A549 (cell line): ENCODE data around the gene TPRKB. TPM values are rescaled to one million over a fixed set of nuclear protein-coding genes. Genes with fewer than 3 reads are reported as not detected.
A peak's percentile ranks its signal among the peaks of the same experiment; 100 is the strongest.

ENCODE experiments used
- ATAC-seq, 2 experiments: fragments of 200-7000 bp in 1 of 2; fragments of >200 bp in 1 of 2; cut with Nextera tagmentation in 1 of 2; cut with Tn5 transposase in 1 of 2; 3 replicates each; pipeline versions ENCODE4 v1.8.0 to v1.9.1; 2018 to 2020; ENCODE audit warnings: mild to moderate bottlenecking in 1 of 2, moderate library complexity in 1 of 2
- CTCF ChIA-PET: fragments of 300-600 bp; sonication (Branson Sonifier 250); formaldehyde crosslinking; extraction: SDS; loops from one replicate; lab custom pipeline; 2021; ENCODE audit warnings: antibody characterized with exemption, inconsistent platforms; lab: Yijun Ruan, JAX
- POLR2A ChIA-PET: fragments of 350-600 bp; formaldehyde crosslinking; extraction: SDS; loops from one replicate; lab custom pipeline; 2021; ENCODE audit warnings: antibody characterized with exemption, inconsistent platforms; lab: Yijun Ruan, JAX
- DNase-seq, 2 experiments: peaks; one replicate each; pipeline versions ENCODE4 v3.0.0 to v3.0.0-alpha.2; 2011 to 2016; ENCODE audit warnings: low read depth in 1 of 2, low spot score in 1 of 2
- FAIRE-seq: peaks from 2 replicates; lab custom pipeline; 2011; peaks lifted over from hg19 to GRCh38; lab: Jason Lieb, UNC
- H3K27ac ChIP-seq, 2 experiments: fragments of >200 bp; sonication (Bioruptor Twin); formaldehyde crosslinking; 3 replicates each; pipeline ENCODE4 v1.5.1; 2016 to 2017
- H3K4me1 ChIP-seq: fragments of >200 bp; sonication (Bioruptor Twin); formaldehyde crosslinking; 3 replicates; pipeline ENCODE4 v1.6.1; 2016
- H3K4me2 ChIP-seq: fragments of >200 bp; sonication (Bioruptor Twin); formaldehyde crosslinking; 3 replicates; pipeline ENCODE4 v1.6.1; 2016
- H3K4me3 ChIP-seq: fragments of >200 bp; sonication (Bioruptor Twin); formaldehyde crosslinking; 3 replicates; pipeline ENCODE4 v1.5.1; 2016
- H3K9me3 ChIP-seq: fragments of >200 bp; sonication (Bioruptor Twin); formaldehyde crosslinking; 3 replicates; pipeline ENCODE4 v1.6.1; 2016
- BHLHE40 ChIP-seq: IDR thresholded peaks from 2 replicates; pipeline ENCODE4 v1.6.1; 2012; ENCODE audit warnings: low read depth, low read length, inconsistent platforms
- CBX2 ChIP-seq: fragments of 200-600 bp; sonication (generic); IDR thresholded peaks from 2 replicates; pipeline ENCODE4 v1.6.1; 2016; ENCODE audit warnings: low read depth, mild to moderate bottlenecking, borderline replicate concordance
- CHD2 ChIP-seq: fragments of 150-350 bp; IDR thresholded peaks from 2 replicates; pipeline ENCODE4 v1.6.1; 2014; ENCODE audit warnings: low read length; ENCODE audit not compliant: partially characterized antibody
- CHD4 ChIP-seq: fragments of 200-600 bp; sonication (generic); IDR thresholded peaks from 2 replicates; pipeline ENCODE4 v1.6.1; 2016; ENCODE audit warnings: antibody characterized with exemption, mild to moderate bottlenecking, borderline replicate concordance
- EHF ChIP-seq: fragments of 250-450 bp; sonication (Bioruptor Pico); IDR thresholded peaks from 2 replicates; pipeline ENCODE4 v1.5.0; 2020; ENCODE audit warnings: mild to moderate bottlenecking
- EHMT2 ChIP-seq: fragments of 200-600 bp; sonication (generic); IDR thresholded peaks from 2 replicates; pipeline ENCODE4 v1.6.1; 2016; ENCODE audit warnings: antibody characterized with exemption, low read depth, mild to moderate bottlenecking, moderate library complexity
- EP300 ChIP-seq, 2 experiments: fragments of >200 bp; sonication (Bioruptor Twin); formaldehyde crosslinking; IDR thresholded peaks; 2 replicates in 1 of 2; 3 replicates in 1 of 2; pipeline ENCODE4 v1.6.1; 2016 to 2017
- GATA3 ChIP-seq: IDR thresholded peaks from 2 replicates; pipeline ENCODE4 v1.6.1; 2012; ENCODE audit warnings: borderline replicate concordance
- HDAC2 ChIP-seq: fragments of 200-600 bp; sonication (generic); IDR thresholded peaks from 2 replicates; pipeline ENCODE4 v1.6.1; 2016
- HOXA7 ChIP-seq: fragments of 250-450 bp; sonication (Bioruptor Pico); IDR thresholded peaks from 2 replicates; pipeline ENCODE4 v1.5.0; 2020; ENCODE audit warnings: mild to moderate bottlenecking, moderate library complexity
- HOXB5 ChIP-seq: fragments of 250-450 bp; sonication (Bioruptor Pico); IDR thresholded peaks from 2 replicates; pipeline ENCODE4 v1.5.0; 2020; ENCODE audit warnings: mild to moderate bottlenecking, moderate library complexity
- JUN ChIP-seq, 2 experiments: fragments of >200 bp; sonication (Bioruptor Twin); formaldehyde crosslinking; IDR thresholded peaks; 2 replicates in 1 of 2; 3 replicates in 1 of 2; pipeline ENCODE4 v1.6.1; 2016 to 2017
- JUNB ChIP-seq: fragments of >200 bp; sonication (Bioruptor Twin); formaldehyde crosslinking; IDR thresholded peaks from 2 replicates; pipeline ENCODE4 v1.6.1; 2016
- KDM5A ChIP-seq: fragments of 200-600 bp; sonication (generic); IDR thresholded peaks from 2 replicates; pipeline ENCODE4 v1.6.1; 2016; ENCODE audit warnings: antibody characterized with exemption, mild to moderate bottlenecking
- MAFK ChIP-seq: fragments of 450-650 bp; IDR thresholded peaks from 2 replicates; pipeline ENCODE4 v1.6.1; 2014; ENCODE audit not compliant: partially characterized antibody
- NFE2L2 ChIP-seq: fragments of 150-350 bp; conservative IDR thresholded peaks from 2 replicates; pipeline ENCODE4 v1.6.1; 2014; ENCODE audit warnings: low read length
- POLR2AphosphoS2 ChIP-seq: conservative IDR thresholded peaks from 2 replicates; pipeline ENCODE4 v1.6.1; 2012; ENCODE audit warnings: low read length, improper control_type of control experiment, inconsistent platforms
- RFX5 ChIP-seq: fragments of 450-650 bp; IDR thresholded peaks from 2 replicates; pipeline ENCODE4 v1.7.1; 2014; ENCODE audit warnings: antibody characterized with exemption, mild to moderate bottlenecking, moderate library complexity
- SMC3 ChIP-seq: fragments of >200 bp; sonication (Bioruptor Twin); formaldehyde crosslinking; IDR thresholded peaks from 3 replicates; pipeline ENCODE4 v1.6.1; 2018; ENCODE audit warnings: inconsistent platforms
- SREBF2 ChIP-seq: fragments of 450-650 bp; IDR thresholded peaks from 2 replicates; pipeline ENCODE4 v1.6.1; 2014; ENCODE audit warnings: mild to moderate bottlenecking, moderate library complexity
- TP53 ChIP-seq: fragments of 250-450 bp; sonication (Bioruptor Pico); IDR thresholded peaks from 2 replicates; pipeline ENCODE4 v1.5.0; 2021; ENCODE audit warnings: mild to moderate bottlenecking, moderate library complexity
- WGBS: methylation state at CpG from one replicate; pipeline ENCODE4 v1.1.6; 2017; ENCODE audit errors: missing lambda C conversion rate; 5-methylcytosine and 5-hydroxymethylcytosine counted together
- polyA plus RNA-seq, 4 experiments: library from polyadenylated mRNA; depleted of rRNA in 3 of 4; stranded (reverse); fragments of >200 nt; fragmentation: RNase III in 1 of 4; extraction: RNeasy Plus Mini Kit Qiagen cat#74134 plus additional on column Dnase treatment in 1 of 4; gene quantifications; 2 replicates in 3 of 4; 3 replicates in 1 of 4; pipeline ENCODE4 v1.2.3, GENCODE V29; 2011 to 2017
- TF ChIP-seq, protein P1 (sequence below): fragments of >200 bp; sonication (Bioruptor Twin); formaldehyde crosslinking; IDR thresholded peaks from 3 replicates; pipeline ENCODE4 v1.5.1; 2016
- TF ChIP-seq, protein P2 (sequence below): fragments of 200-600 bp; sonication (generic); IDR thresholded peaks from 2 replicates; pipeline ENCODE4 v1.6.1; 2016; ENCODE audit warnings: antibody characterized with exemption, mild to moderate bottlenecking, moderate library complexity
- TF ChIP-seq, protein P3 (sequence below): IDR thresholded peaks from 2 replicates; pipeline ENCODE4 v1.6.1; 2012
- TF ChIP-seq, protein P4 (sequence below): IDR thresholded peaks from 2 replicates; pipeline ENCODE4 v1.6.1; 2012; ENCODE audit warnings: low read depth, borderline replicate concordance

Gene TPRKB
- polyA plus RNA-seq, 2 of the 4 experiments (the other 2 are of a cell fraction), result 115 to 144 TPM

DNA sequence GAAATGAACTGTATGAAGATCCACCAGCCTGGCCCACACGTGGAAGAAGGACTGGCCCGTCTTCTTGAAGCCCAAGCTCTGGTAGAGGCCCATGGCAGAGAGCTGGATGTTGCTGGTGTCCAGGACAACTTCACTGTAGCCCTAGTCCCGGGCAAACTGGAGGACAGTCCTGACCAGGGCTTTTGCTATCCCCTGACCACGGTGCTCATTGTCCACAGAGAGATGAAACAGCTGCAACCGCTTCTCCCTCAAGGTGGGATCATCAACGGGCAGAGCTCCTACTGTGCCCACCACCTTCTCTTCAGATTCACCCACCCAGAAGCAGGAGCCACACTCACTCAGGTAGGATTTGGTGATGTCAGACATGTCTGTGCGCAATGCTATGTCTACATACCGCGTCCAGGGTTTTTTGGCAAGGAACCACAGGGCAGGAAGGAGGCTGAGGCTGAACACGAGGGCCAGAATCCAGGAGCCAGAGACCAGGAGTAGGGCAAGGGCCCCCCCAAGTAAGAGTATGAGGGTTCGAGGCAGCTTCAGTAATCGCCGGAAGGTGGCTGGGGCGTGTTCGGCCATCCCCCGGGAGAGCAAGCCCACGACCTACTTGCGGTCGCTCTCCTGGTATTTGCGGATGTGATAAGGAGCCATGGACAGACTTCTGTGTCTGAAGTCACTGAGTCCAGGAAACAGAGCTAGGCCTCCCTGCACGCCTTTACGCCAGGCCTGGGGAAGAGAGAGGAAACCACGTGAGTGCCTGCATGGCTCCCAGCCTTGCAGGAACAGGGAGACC, 36.3 kb downstream of the TPRKB start:
- WGBS, result 65% methylated on average over 23 of the region's 23 CpGs
- Histone ChIP-seq H3K4me3 (no peak overlapping the region), H3K27ac (no peak overlapping the region), H3K9me3 (peaks cover 11% of the 10 kb centered on the region; the same call in 1 of the 3 replicates), H3K4me2 (0 out of 3 replicates have a peak overlapping the region, but pooled peaks have one; percentile 17), H3K4me1 (no peaks in the 10 kb centered on the region)
- POLR2A ChIA-PET, result no interaction called here
- TF ChIP-seq GATA3, result no peak
- TF ChIP-seq NFE2L2, result no peak
- TF ChIP-seq HOXA7, result no peak
- no peak for TF ChIP-seq RFX5
- TF ChIP-seq, protein P1, sequence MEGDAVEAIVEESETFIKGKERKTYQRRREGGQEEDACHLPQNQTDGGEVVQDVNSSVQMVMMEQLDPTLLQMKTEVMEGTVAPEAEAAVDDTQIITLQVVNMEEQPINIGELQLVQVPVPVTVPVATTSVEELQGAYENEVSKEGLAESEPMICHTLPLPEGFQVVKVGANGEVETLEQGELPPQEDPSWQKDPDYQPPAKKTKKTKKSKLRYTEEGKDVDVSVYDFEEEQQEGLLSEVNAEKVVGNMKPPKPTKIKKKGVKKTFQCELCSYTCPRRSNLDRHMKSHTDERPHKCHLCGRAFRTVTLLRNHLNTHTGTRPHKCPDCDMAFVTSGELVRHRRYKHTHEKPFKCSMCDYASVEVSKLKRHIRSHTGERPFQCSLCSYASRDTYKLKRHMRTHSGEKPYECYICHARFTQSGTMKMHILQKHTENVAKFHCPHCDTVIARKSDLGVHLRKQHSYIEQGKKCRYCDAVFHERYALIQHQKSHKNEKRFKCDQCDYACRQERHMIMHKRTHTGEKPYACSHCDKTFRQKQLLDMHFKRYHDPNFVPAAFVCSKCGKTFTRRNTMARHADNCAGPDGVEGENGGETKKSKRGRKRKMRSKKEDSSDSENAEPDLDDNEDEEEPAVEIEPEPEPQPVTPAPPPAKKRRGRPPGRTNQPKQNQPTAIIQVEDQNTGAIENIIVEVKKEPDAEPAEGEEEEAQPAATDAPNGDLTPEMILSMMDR, result no peak
- TF ChIP-seq HDAC2, result no peak
- TF ChIP-seq, protein P2, sequence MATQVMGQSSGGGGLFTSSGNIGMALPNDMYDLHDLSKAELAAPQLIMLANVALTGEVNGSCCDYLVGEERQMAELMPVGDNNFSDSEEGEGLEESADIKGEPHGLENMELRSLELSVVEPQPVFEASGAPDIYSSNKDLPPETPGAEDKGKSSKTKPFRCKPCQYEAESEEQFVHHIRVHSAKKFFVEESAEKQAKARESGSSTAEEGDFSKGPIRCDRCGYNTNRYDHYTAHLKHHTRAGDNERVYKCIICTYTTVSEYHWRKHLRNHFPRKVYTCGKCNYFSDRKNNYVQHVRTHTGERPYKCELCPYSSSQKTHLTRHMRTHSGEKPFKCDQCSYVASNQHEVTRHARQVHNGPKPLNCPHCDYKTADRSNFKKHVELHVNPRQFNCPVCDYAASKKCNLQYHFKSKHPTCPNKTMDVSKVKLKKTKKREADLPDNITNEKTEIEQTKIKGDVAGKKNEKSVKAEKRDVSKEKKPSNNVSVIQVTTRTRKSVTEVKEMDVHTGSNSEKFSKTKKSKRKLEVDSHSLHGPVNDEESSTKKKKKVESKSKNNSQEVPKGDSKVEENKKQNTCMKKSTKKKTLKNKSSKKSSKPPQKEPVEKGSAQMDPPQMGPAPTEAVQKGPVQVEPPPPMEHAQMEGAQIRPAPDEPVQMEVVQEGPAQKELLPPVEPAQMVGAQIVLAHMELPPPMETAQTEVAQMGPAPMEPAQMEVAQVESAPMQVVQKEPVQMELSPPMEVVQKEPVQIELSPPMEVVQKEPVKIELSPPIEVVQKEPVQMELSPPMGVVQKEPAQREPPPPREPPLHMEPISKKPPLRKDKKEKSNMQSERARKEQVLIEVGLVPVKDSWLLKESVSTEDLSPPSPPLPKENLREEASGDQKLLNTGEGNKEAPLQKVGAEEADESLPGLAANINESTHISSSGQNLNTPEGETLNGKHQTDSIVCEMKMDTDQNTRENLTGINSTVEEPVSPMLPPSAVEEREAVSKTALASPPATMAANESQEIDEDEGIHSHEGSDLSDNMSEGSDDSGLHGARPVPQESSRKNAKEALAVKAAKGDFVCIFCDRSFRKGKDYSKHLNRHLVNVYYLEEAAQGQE, result no peak
- TF ChIP-seq KDM5A, result no peak
- no peak for TF ChIP-seq EHMT2
- TF ChIP-seq MAFK, result no peak
- TF ChIP-seq CHD4, result no peak
- no peak for TF ChIP-seq EHF (CRISPR knock-in tag)
- TF ChIP-seq CHD2, result no peak
- no peak for DNase-seq
- no peak for FAIRE-seq
- ATAC-seq, result no peak
- CTCF ChIA-PET, result interaction anchor here (0.9 to 1.5 kb wide), 2 partner anchors 11 to 887 kb away, joined by 3 to 6 read pairs; no protein-coding TSS in a partner anchor

DNA sequence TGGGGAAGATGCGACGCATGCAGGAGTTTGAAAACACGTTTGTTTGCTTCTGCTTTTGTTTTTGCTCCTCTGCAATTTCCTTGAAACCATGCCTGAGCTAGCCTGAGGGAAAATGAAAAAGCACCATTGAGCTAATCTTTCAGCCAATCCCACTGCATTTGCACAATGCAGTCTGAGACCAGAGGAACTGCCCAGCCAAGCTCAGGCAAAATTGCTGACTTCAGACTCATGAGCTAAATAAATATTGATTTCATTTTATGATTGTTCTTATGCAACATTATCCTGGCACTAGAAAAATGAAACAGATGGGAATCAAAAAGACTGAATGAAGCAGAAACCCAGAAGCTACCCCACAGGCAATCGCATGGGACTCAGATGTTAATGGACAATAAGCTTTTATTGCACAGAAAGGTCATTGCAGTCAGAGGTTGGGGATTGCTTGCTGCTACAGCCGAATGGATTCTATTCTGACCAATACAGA, 37.0 kb downstream of the TPRKB start:
- 0 out of 3 replicates have a peak overlapping the region, but pooled peaks have one; percentile 17 for H3K4me2 ChIP-seq
- no peak overlapping the region for H3K27ac ChIP-seq
- no peaks in the 10 kb centered on the region for H3K4me1 ChIP-seq
- ATAC-seq (no peak), DNase-seq (no peak), FAIRE-seq (no peak)
- peaks cover 11% of the 10 kb centered on the region; the same call in 1 of the 3 replicates for H3K9me3 ChIP-seq
- 52% methylated on average over 5 of the region's 5 CpGs for WGBS
- H3K4me3 ChIP-seq, result no peak overlapping the region
- TF ChIP-seq, protein P3, sequence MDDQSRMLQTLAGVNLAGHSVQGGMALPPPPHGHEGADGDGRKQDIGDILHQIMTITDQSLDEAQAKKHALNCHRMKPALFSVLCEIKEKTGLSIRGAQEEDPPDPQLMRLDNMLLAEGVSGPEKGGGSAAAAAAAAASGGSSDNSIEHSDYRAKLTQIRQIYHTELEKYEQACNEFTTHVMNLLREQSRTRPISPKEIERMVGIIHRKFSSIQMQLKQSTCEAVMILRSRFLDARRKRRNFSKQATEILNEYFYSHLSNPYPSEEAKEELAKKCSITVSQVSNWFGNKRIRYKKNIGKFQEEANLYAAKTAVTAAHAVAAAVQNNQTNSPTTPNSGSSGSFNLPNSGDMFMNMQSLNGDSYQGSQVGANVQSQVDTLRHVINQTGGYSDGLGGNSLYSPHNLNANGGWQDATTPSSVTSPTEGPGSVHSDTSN, result no peak
- TF ChIP-seq EP300 (IDR thresholded peaks at IDR 0.05) (no peak), EHF (CRISPR knock-in tag) (no peak), JUNB (no peak), RFX5 (no peak), TP53 (CRISPR knock-in tag) (no peak), JUN (IDR thresholded peaks at IDR 0.05) (no peak), CHD4 (no peak), POLR2AphosphoS2 (no peak), SREBF2 (no peak), EHMT2 (no peak), HOXB5 (CRISPR knock-in tag) (no peak), SMC3 (no peak), BHLHE40 (no peak), KDM5A (no peak), CBX2 (no peak)
- TF ChIP-seq, protein P4, sequence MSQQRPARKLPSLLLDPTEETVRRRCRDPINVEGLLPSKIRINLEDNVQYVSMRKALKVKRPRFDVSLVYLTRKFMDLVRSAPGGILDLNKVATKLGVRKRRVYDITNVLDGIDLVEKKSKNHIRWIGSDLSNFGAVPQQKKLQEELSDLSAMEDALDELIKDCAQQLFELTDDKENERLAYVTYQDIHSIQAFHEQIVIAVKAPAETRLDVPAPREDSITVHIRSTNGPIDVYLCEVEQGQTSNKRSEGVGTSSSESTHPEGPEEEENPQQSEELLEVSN, result no peak
- POLR2A ChIA-PET, result interaction anchor here (0.6 kb wide), 1 partner anchor 37 kb away, joined by 3 read pairs; the partner anchor contains the start of gene TPRKB
- CTCF ChIA-PET, result interaction anchor here (0.9 kb wide), 1 partner anchor 887 kb away, joined by 3 read pairs; no protein-coding TSS in a partner anchor
